Keratinocyte (primary cell): ENCODE results near the gene RAMACL. TPM values are rescaled to one million over a fixed set of nuclear protein-coding genes. Genes with fewer than 3 reads are reported as not detected.

Source experiments
- DNase-seq: peaks from one replicate; pipeline ENCODE4 v3.0.0-alpha.2; 2011; ENCODE audit warnings: low read depth, missing footprints, low spot score
- FAIRE-seq: peaks from 2 replicates; lab custom pipeline; 2011; peaks lifted over from hg19 to GRCh38; lab: Jason Lieb, UNC
- H2AFZ ChIP-seq: 2 replicates; pipeline ENCODE4 v1.6.0; 2012; ENCODE audit warnings: low read length, control low read depth, inconsistent platforms; ENCODE audit not compliant: control insufficient read depth
- H3K27ac ChIP-seq: 2 replicates; pipeline ENCODE4 v1.5.1; 2011; ENCODE audit warnings: low read length; ENCODE audit not compliant: control insufficient read depth, insufficient read depth
- H3K27me3 ChIP-seq: 3 replicates; pipeline ENCODE4 v1.6.0; 2011; ENCODE audit warnings: low read length; ENCODE audit not compliant: control insufficient read depth, insufficient read depth; ENCODE audit errors: extremely low read depth
- H3K36me3 ChIP-seq, 2 experiments: 2 replicates in 1 of 2; 3 replicates in 1 of 2; pipeline ENCODE4 v1.5.1; 2011; ENCODE audit warnings: low read length in 2 of 2, mild to moderate bottlenecking in 1 of 2; ENCODE audit not compliant: control insufficient read depth in 2 of 2, insufficient read depth in 2 of 2; ENCODE audit errors: extremely low read depth in 1 of 2
- H3K4me1 ChIP-seq: 3 replicates; pipeline ENCODE4 v1.5.1; 2011; ENCODE audit warnings: low read length; ENCODE audit not compliant: control insufficient read depth, insufficient read depth; ENCODE audit errors: extremely low read depth
- H3K4me2 ChIP-seq: 3 replicates; pipeline ENCODE4 v1.6.0; 2011; ENCODE audit warnings: low read depth, low read length; ENCODE audit not compliant: control insufficient read depth, insufficient read depth; ENCODE audit errors: extremely low read depth
- H3K4me3 ChIP-seq, 3 experiments: fragments of 200-600 bp in 1 of 3; sonication (generic) in 1 of 3; 2 replicates in 2 of 3; 3 replicates in 1 of 3; pipeline ENCODE4 v1.5.1; 2011 to 2016; ENCODE audit warnings: low read length in 3 of 3, mild to moderate bottlenecking in 3 of 3, control low read depth in 2 of 3, inconsistent platforms in 1 of 3, low read depth in 1 of 3, mixed read lengths in 1 of 3, mixed run types in 1 of 3, moderate library complexity in 1 of 3; ENCODE audit not compliant: control insufficient read depth in 2 of 3, insufficient read depth in 2 of 3; ENCODE audit errors: extremely low read depth in 1 of 3
- H3K79me2 ChIP-seq: 2 replicates; pipeline ENCODE4 v1.6.0; 2012; ENCODE audit warnings: low read length; ENCODE audit not compliant: control insufficient read depth, insufficient read depth
- H3K9ac ChIP-seq: 3 replicates; pipeline ENCODE4 v1.6.0; 2011; ENCODE audit warnings: low read length; ENCODE audit not compliant: control insufficient read depth, insufficient read depth; ENCODE audit errors: extremely low read depth
- H3K9me1 ChIP-seq: 3 replicates; pipeline ENCODE4 v1.6.0; 2011; ENCODE audit warnings: low read length; ENCODE audit not compliant: control insufficient read depth, insufficient read depth; ENCODE audit errors: extremely low read depth
- H3K9me3 ChIP-seq: 2 replicates; pipeline ENCODE4 v1.5.1; 2012; ENCODE audit warnings: low read depth, low read length; ENCODE audit not compliant: control insufficient read depth
- H4K20me1 ChIP-seq: 3 replicates; pipeline ENCODE4 v1.6.0; 2011; ENCODE audit warnings: low read length; ENCODE audit not compliant: control insufficient read depth, insufficient read depth; ENCODE audit errors: extremely low read depth
- CTCF ChIP-seq, 3 experiments: IDR thresholded peaks in 1 of 3; conservative IDR thresholded peaks in 1 of 3; optimal IDR thresholded peaks in 1 of 3; 2 replicates in 2 of 3; 3 replicates in 1 of 3; pipeline versions ENCODE3 to v1.5.1; 2011; ENCODE audit warnings: low read length in 3 of 3, mild to moderate bottlenecking in 3 of 3, moderate library complexity in 2 of 3, control low read depth in 1 of 3, inconsistent platforms in 1 of 3; ENCODE audit not compliant: insufficient read depth in 2 of 3; ENCODE audit errors: extremely low read depth in 1 of 3
- EZH2 ChIP-seq: IDR thresholded peaks from one replicate; pipeline ENCODE4 v1.6.1; 2012; ENCODE audit warnings: inconsistent platforms, mild to moderate bottlenecking, low read length, moderate library complexity
- dilution Hi-C: fragments of 300-500 bp; cut with MboI; formaldehyde crosslinking; loops from one replicate; pipeline ENCODE4 v1.7.0; 2020; ENCODE audit warnings: low sequenced_read_pairs; ENCODE audit not compliant: extremely low pct_ligation_motif_present
- polyA plus RNA-seq, 5 experiments: library from polyadenylated mRNA; depleted of rRNA in 3 of 5; stranded (reverse) in 3 of 5; stranded (forward) in 1 of 5; unstranded in 1 of 5; fragments of >200 nt; gene quantifications; 1 replicate in 1 of 5; 2 replicates in 3 of 5; 3 replicates in 1 of 5; pipeline versions ENCODE4 v1.2.1 to v1.2.3, GENCODE V29; 2011 to 2012; ENCODE audit warnings: missing spikeins in 2 of 5, low read depth in 1 of 5, low replicate concordance in 1 of 5

The RAMACL gene
- polyA plus RNA-seq, 1 donor (not counting 4 experiments of a cell fraction or from before 2014, with no cell fraction given), result 5.3 TPM

GRCh38 chr6:166627875-166628801, 41.7 kb upstream of the RAMACL start:
- H3K9ac ChIP-seq, result peak overlapping the region; percentile 71
- peak overlapping the region; percentile 42 for H3K27ac ChIP-seq
- H3K9me1 ChIP-seq, result no peaks in the 10 kb centered on the region
- DNase-seq (no peak), FAIRE-seq (peak; percentile 73)
- no peaks in the 10 kb centered on the region for H3K9me3 ChIP-seq
- H3K4me1 ChIP-seq, result peaks cover 22% of the 10 kb centered on the region
- peak overlapping the region; percentile 95 for H3K4me2 ChIP-seq
- H4K20me1 ChIP-seq, result no peaks in the 10 kb centered on the region
- H3K4me3 ChIP-seq, result peak overlapping the region; percentile 44 to 82 (median 77)
- dilution Hi-C loops, result no loop called here
- H3K36me3 ChIP-seq, result no peaks in the 10 kb centered on the region
- peak overlapping the region; percentile 87 for H2AFZ ChIP-seq
- no peaks in the 10 kb centered on the region for H3K79me2 ChIP-seq
- TF ChIP-seq CTCF (optimal IDR thresholded peaks at IDR 0.05 in 1 of 3, IDR thresholded peaks at IDR 0.05 in 1 of 3, conservative IDR thresholded peaks at IDR 0.05 in 1 of 3; ENCODE audit: extremely low read depth in 1 of 3, insufficient read depth in 2 of 3, low read length in 3 of 3), result no peak
- TF ChIP-seq EZH2, result no peak
- peaks cover 5% of the 10 kb centered on the region for H3K27me3 ChIP-seq

- TF ChIP-seq CTCF (optimal IDR thresholded peaks at IDR 0.05 in 1 of 3, IDR thresholded peaks at IDR 0.05 in 1 of 3, conservative IDR thresholded peaks at IDR 0.05 in 1 of 3; ENCODE audit: extremely low read depth in 1 of 3, insufficient read depth in 2 of 3, low read length in 3 of 3) (no peak), EZH2 (no peak)
- peak within 1 kb of the TSS; percentile 67 to 90 (median 79) for H3K4me3 ChIP-seq
- peak within 1 kb of the TSS; percentile 47 for H3K27ac ChIP-seq
- peaks cover 5% of the 10 kb centered on the region for H3K27me3 ChIP-seq
- no peaks in the 10 kb centered on the region for H3K9me3 ChIP-seq
- peaks cover 23% of the 10 kb centered on the region for H3K4me1 ChIP-seq
- H2AFZ ChIP-seq, result peak within 1 kb of the TSS; percentile 87
- peak within 1 kb of the TSS; percentile 73 for H3K9ac ChIP-seq
- H4K20me1 ChIP-seq, result no peaks in the 10 kb centered on the region
- DNase-seq (peak; percentile 87), FAIRE-seq (peak; percentile 17)
- H3K4me2 ChIP-seq, result peak within 1 kb of the TSS; percentile 95
- no peaks in the 10 kb centered on the region for H3K79me2 ChIP-seq
- H3K9me1 ChIP-seq, result no peaks in the 10 kb centered on the region
- no peaks in the 10 kb centered on the region for H3K36me3 ChIP-seq
- dilution Hi-C loops, result no loop called here
Measured at GRCh38 chr6:166627033-166627874, 40.8 kb upstream of the RAMACL start, which contains the start of gene RPS6KA2. TSS of gene RPS6KA2 (minus strand) at chr6:166627251. CDS start at chr6:166627019, 232 bp downstream.
